HEK293 (cell line): ENCODE results near the gene TPRG1.

ENCODE experiments used
- CTCF ChIA-PET: fragments of 350-600 bp; formaldehyde crosslinking; extraction: SDS; loops from one replicate; lab custom pipeline; 2021; ENCODE audit warnings: antibody characterized with exemption; lab: Yijun Ruan, JAX
- POLR2A ChIA-PET: fragments of 300-600 bp; formaldehyde crosslinking; extraction: SDS; loops from one replicate; lab custom pipeline; 2020; ENCODE audit warnings: antibody characterized with exemption, inconsistent platforms; lab: Yijun Ruan, JAX
- H3K27ac ChIP-seq: fragments of 200-500 bp; sonication (Bioruptor generic); 2 replicates; pipeline ENCODE4 v1.5.1; 2014; ENCODE audit warnings: low read depth, low read length, control low read depth, inconsistent platforms; ENCODE audit errors: extremely low read depth
- H3K36me3 ChIP-seq, 2 experiments: fragments of 200-500 bp in 1 of 2; sonication (Bioruptor generic) in 1 of 2; 1 replicate in 1 of 2; 2 replicates in 1 of 2; pipeline ENCODE4 v1.5.1; 2014 to 2017; ENCODE audit warnings: inconsistent platforms in 2 of 2, low read length in 2 of 2; ENCODE audit not compliant: control insufficient read depth in 2 of 2, insufficient read depth in 1 of 2
- H3K4me1 ChIP-seq: fragments of 200-500 bp; sonication (Bioruptor generic); 2 replicates; pipeline ENCODE4 v1.5.1; 2014; ENCODE audit warnings: mild to moderate bottlenecking, low read length, inconsistent platforms; ENCODE audit not compliant: control insufficient read depth, insufficient read depth
- H3K4me3 ChIP-seq: 2 replicates; pipeline ENCODE4 v1.5.1; 2011; ENCODE audit warnings: low read depth, mild to moderate bottlenecking, control low read depth, low read length, moderate library complexity
- H3K9me3 ChIP-seq: fragments of 200-500 bp; sonication (Bioruptor generic); 2 replicates; pipeline ENCODE4 v1.5.1; 2014; ENCODE audit warnings: low read depth, low read length, inconsistent platforms; ENCODE audit not compliant: control insufficient read depth, insufficient read depth
- BCL6B ChIP-seq: fragments of 450-650 bp; formaldehyde crosslinking; IDR thresholded peaks from 2 replicates; pipeline ENCODE4 v1.5.1; 2017; ENCODE audit warnings: missing biosample characterization, missing genetic modification characterization
- GLIS1 ChIP-seq: fragments of 450-650 bp; formaldehyde crosslinking; IDR thresholded peaks from 2 replicates; pipeline ENCODE4 v1.5.1; 2016; ENCODE audit warnings: missing biosample characterization, missing genetic modification characterization
- GLIS2 ChIP-seq: fragments of 450-650 bp; formaldehyde crosslinking; IDR thresholded peaks from 2 replicates; pipeline ENCODE4 v1.5.1; 2016; ENCODE audit warnings: missing biosample characterization, missing genetic modification characterization
- PRDM10 ChIP-seq: fragments of 450-650 bp; formaldehyde crosslinking; IDR thresholded peaks from 2 replicates; pipeline ENCODE4 v1.5.1; 2016; ENCODE audit warnings: missing biosample characterization, missing genetic modification characterization
- TRIM28 ChIP-seq: IDR thresholded peaks from 2 replicates; pipeline ENCODE4 v1.6.1; 2011; ENCODE audit warnings: low read length, control low read depth, borderline replicate concordance
- ZBTB21 ChIP-seq: fragments of 450-650 bp; formaldehyde crosslinking; IDR thresholded peaks from 2 replicates; pipeline ENCODE4 v1.5.1; 2017; ENCODE audit warnings: missing biosample characterization, missing genetic modification characterization
- ZBTB44 ChIP-seq: fragments of 450-650 bp; IDR thresholded peaks from 2 replicates; pipeline ENCODE4 v1.5.1; 2018; ENCODE audit warnings: missing biosample characterization, mild to moderate bottlenecking, missing genetic modification characterization
- ZBTB49 ChIP-seq: fragments of 450-650 bp; formaldehyde crosslinking; IDR thresholded peaks from 2 replicates; pipeline ENCODE4 v1.5.1; 2016; ENCODE audit warnings: missing biosample characterization, missing genetic modification characterization, low read depth
- ZFHX2 ChIP-seq: fragments of 450-650 bp; formaldehyde crosslinking; conservative IDR thresholded peaks from 2 replicates; pipeline ENCODE4 v1.5.1; 2016; ENCODE audit warnings: missing biosample characterization, missing genetic modification characterization
- ZFP37 ChIP-seq: fragments of 450-650 bp; formaldehyde crosslinking; IDR thresholded peaks from 2 replicates; pipeline ENCODE4 v1.5.1; 2016; ENCODE audit warnings: missing biosample characterization, missing genetic modification characterization
- ZFP69B ChIP-seq: fragments of 450-650 bp; formaldehyde crosslinking; IDR thresholded peaks from 2 replicates; pipeline ENCODE4 v1.5.1; 2016; ENCODE audit warnings: missing biosample characterization, missing genetic modification characterization
- ZNF155 ChIP-seq: fragments of 450-650 bp; formaldehyde crosslinking; IDR thresholded peaks from 2 replicates; pipeline ENCODE4 v1.5.1; 2016; ENCODE audit warnings: missing biosample characterization, missing genetic modification characterization
- ZNF19 ChIP-seq: fragments of 450-650 bp; formaldehyde crosslinking; IDR thresholded peaks from 2 replicates; pipeline ENCODE4; 2016; ENCODE audit warnings: missing biosample characterization, missing genetic modification characterization, low read depth
- ZNF473 ChIP-seq: fragments of 450-650 bp; formaldehyde crosslinking; IDR thresholded peaks from 2 replicates; pipeline ENCODE4 v1.5.1; 2017; ENCODE audit warnings: missing biosample characterization, missing genetic modification characterization
- ZNF529 ChIP-seq: fragments of 450-650 bp; formaldehyde crosslinking; IDR thresholded peaks from 2 replicates; pipeline ENCODE4 v1.5.1; 2017; ENCODE audit warnings: missing genetic modification characterization, missing biosample characterization; ENCODE audit not compliant: insufficient replicate concordance
- ZNF558 ChIP-seq: fragments of 450-650 bp; formaldehyde crosslinking; IDR thresholded peaks from 2 replicates; pipeline ENCODE4 v1.5.1; 2016; ENCODE audit warnings: missing biosample characterization, missing genetic modification characterization
- ZNF560 ChIP-seq: fragments of 450-650 bp; formaldehyde crosslinking; IDR thresholded peaks from 2 replicates; pipeline ENCODE4 v1.5.1; 2017; ENCODE audit warnings: missing biosample characterization, missing genetic modification characterization, borderline replicate concordance
- ZNF561 ChIP-seq: fragments of 450-650 bp; IDR thresholded peaks from 2 replicates; pipeline ENCODE4 v1.5.1; 2018; ENCODE audit warnings: missing biosample characterization, missing genetic modification characterization, borderline replicate concordance
- ZNF596 ChIP-seq: fragments of 450-650 bp; IDR thresholded peaks from 2 replicates; pipeline ENCODE4 v1.5.0; 2018; ENCODE audit warnings: missing biosample characterization, mild to moderate bottlenecking, missing genetic modification characterization, moderate library complexity
- ZXDB ChIP-seq: fragments of 450-650 bp; formaldehyde crosslinking; IDR thresholded peaks from 2 replicates; pipeline ENCODE4 v1.5.1; 2016; ENCODE audit warnings: missing biosample characterization, missing genetic modification characterization

Gene TPRG1

GRCh38 chr3:189363590-189364255 lies 192.0 kb downstream of the TPRG1 start:
- H3K4me1 ChIP-seq, result no peaks in the 10 kb centered on the region
- no peak overlapping the region for H3K27ac ChIP-seq
- H3K36me3 ChIP-seq, result no peaks in the 10 kb centered on the region
- no peaks in the 10 kb centered on the region for H3K9me3 ChIP-seq
- H3K4me3 ChIP-seq, result no peak overlapping the region
- TF ChIP-seq ZBTB49 (no peak), TRIM28 (no peak), PRDM10 (no peak), ZNF19 (no peak)
- TF ChIP-seq, all 188 proteins: peak for 0
- ChIA-PET POLR2A (no interaction called here), CTCF (interaction anchor here (0.6 to 0.7 kb wide), 2 partner anchors 91 to 95 kb away, joined by 3 to 4 read pairs; no protein-coding TSS in a partner anchor)

- Histone ChIP-seq H3K4me1 (no peaks in the 10 kb centered on the region), H3K27ac (no peak overlapping the region), H3K36me3 (no peaks in the 10 kb centered on the region), H3K4me3 (no peak overlapping the region), H3K9me3 (no peaks in the 10 kb centered on the region)
- ChIA-PET CTCF (interaction anchor here (0.8 kb wide), 1 partner anchor 11 kb away, joined by 3 read pairs; no protein-coding TSS in a partner anchor), POLR2A (no interaction called here)
- TF ChIP-seq ZNF529 (tag by site-specific recombination), result no peak
- no peak for TF ChIP-seq ZBTB21 (tag by site-specific recombination)
- no peak for TF ChIP-seq ZNF596 (tag by site-specific recombination)
- no peak for TF ChIP-seq ZFP69B (tag by site-specific recombination)
- TF ChIP-seq BCL6B (tag by site-specific recombination), result no peak
- TF ChIP-seq ZNF155 (tag by site-specific recombination), result no peak
- TF ChIP-seq ZFP37 (tag by site-specific recombination), result no peak
Measured at GRCh38 chr3:189365609-189366564, 194.1 kb downstream of the TPRG1 start.

GRCh38 chr3:189368384-189368783 lies 196.6 kb downstream of the TPRG1 start:
- Histone ChIP-seq H3K9me3 (no peaks in the 10 kb centered on the region), H3K4me3 (no peak overlapping the region), H3K36me3 (no peaks in the 10 kb centered on the region), H3K27ac (no peak overlapping the region), H3K4me1 (0 out of 2 replicates have a peak, but pooled peaks cover 2% of the 10 kb centered on the region)
- CTCF ChIA-PET, result interaction anchor here (0.6 to 0.8 kb wide), 3 partner anchors 24 to 579 kb away, joined by 3 read pairs; no protein-coding TSS in a partner anchor
- POLR2A ChIA-PET, result interaction anchor here (1.3 kb wide), 1 partner anchor 13 kb away, joined by 3 read pairs; no protein-coding TSS in a partner anchor
- TF ChIP-seq ZNF473 (tag by site-specific recombination) (no peak), ZNF561 (tag by site-specific recombination) (no peak), GLIS2 (tag by site-specific recombination) (no peak), ZNF560 (no peak), GLIS1 (tag by site-specific recombination) (no peak), ZNF558 (tag by site-specific recombination) (no peak), ZXDB (tag by site-specific recombination) (no peak), ZFHX2 (no peak), ZBTB44 (tag by site-specific recombination) (no peak)
